ENCODE measurements around the gene PKN1.
A peak's percentile ranks its signal among the peaks of the same experiment; 100 is the strongest.

DNA sequence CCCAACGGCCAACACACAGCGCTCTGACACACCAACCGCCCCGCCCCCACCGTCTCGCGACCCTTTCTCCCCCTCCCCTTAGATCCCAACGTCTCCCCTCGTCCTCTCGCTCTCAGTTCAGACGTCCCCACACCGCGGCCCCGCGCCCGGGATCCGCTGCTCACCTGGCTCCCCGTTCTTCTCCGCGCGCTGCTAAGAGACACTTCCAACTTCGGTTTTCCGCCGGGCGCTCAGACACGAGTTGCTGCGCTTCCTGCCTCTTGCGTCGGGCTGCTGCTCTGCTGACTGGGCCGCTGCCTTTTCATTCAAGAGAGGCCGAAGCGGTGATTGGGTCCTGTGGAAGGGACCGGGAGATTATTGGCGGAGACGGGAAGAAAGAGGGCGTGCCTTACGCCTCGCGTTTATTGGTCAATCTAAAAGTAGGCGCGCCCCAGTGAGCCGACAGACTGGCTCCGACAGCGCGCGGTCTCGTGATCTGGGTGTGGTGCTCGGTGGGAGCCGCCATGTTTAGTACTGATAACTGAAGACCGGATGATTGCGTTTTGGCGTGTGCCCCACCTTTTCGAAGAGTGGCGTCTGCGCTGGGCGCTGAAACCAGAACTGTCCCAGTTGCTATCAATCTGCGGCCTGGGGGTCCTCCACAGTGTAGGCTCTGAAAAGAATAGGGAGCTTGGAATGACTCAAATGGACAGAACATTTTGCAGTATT, 13.8 kb upstream of the PKN1 start, which contains the start of gene DDX39A:
- TF ChIP-seq, protein P1, sequence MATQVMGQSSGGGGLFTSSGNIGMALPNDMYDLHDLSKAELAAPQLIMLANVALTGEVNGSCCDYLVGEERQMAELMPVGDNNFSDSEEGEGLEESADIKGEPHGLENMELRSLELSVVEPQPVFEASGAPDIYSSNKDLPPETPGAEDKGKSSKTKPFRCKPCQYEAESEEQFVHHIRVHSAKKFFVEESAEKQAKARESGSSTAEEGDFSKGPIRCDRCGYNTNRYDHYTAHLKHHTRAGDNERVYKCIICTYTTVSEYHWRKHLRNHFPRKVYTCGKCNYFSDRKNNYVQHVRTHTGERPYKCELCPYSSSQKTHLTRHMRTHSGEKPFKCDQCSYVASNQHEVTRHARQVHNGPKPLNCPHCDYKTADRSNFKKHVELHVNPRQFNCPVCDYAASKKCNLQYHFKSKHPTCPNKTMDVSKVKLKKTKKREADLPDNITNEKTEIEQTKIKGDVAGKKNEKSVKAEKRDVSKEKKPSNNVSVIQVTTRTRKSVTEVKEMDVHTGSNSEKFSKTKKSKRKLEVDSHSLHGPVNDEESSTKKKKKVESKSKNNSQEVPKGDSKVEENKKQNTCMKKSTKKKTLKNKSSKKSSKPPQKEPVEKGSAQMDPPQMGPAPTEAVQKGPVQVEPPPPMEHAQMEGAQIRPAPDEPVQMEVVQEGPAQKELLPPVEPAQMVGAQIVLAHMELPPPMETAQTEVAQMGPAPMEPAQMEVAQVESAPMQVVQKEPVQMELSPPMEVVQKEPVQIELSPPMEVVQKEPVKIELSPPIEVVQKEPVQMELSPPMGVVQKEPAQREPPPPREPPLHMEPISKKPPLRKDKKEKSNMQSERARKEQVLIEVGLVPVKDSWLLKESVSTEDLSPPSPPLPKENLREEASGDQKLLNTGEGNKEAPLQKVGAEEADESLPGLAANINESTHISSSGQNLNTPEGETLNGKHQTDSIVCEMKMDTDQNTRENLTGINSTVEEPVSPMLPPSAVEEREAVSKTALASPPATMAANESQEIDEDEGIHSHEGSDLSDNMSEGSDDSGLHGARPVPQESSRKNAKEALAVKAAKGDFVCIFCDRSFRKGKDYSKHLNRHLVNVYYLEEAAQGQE (IDR thresholded peaks at IDR 0.05), result no peak
- TF ChIP-seq, protein P2, sequence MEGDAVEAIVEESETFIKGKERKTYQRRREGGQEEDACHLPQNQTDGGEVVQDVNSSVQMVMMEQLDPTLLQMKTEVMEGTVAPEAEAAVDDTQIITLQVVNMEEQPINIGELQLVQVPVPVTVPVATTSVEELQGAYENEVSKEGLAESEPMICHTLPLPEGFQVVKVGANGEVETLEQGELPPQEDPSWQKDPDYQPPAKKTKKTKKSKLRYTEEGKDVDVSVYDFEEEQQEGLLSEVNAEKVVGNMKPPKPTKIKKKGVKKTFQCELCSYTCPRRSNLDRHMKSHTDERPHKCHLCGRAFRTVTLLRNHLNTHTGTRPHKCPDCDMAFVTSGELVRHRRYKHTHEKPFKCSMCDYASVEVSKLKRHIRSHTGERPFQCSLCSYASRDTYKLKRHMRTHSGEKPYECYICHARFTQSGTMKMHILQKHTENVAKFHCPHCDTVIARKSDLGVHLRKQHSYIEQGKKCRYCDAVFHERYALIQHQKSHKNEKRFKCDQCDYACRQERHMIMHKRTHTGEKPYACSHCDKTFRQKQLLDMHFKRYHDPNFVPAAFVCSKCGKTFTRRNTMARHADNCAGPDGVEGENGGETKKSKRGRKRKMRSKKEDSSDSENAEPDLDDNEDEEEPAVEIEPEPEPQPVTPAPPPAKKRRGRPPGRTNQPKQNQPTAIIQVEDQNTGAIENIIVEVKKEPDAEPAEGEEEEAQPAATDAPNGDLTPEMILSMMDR (IDR thresholded peaks at IDR 0.05; ENCODE audit: low read depth, low read length, missing input control), result no peak
- TF ChIP-seq TAF1 (conservative IDR thresholded peaks at IDR 0.05), result peak; percentile 93
- TF ChIP-seq, protein P3, sequence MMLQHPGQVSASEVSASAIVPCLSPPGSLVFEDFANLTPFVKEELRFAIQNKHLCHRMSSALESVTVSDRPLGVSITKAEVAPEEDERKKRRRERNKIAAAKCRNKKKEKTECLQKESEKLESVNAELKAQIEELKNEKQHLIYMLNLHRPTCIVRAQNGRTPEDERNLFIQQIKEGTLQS (IDR thresholded peaks at IDR 0.05), result no peak
- TF ChIP-seq HNF4A (conservative IDR thresholded peaks at IDR 0.05), result no peak
- TF ChIP-seq RAD21 (IDR thresholded peaks at IDR 0.05), result no peak
- no peak for TF ChIP-seq RXRA (IDR thresholded peaks at IDR 0.05)
- TF ChIP-seq, protein P4, sequence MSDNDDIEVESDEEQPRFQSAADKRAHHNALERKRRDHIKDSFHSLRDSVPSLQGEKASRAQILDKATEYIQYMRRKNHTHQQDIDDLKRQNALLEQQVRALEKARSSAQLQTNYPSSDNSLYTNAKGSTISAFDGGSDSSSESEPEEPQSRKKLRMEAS (IDR thresholded peaks at IDR 0.05), result peak; percentile 82
- no peak for TF ChIP-seq EGR1 (IDR thresholded peaks at IDR 0.05; ENCODE audit: low read depth in 2 of 2)
- TF ChIP-seq SP1 (IDR thresholded peaks at IDR 0.05), result peak; percentile 97
- TF ChIP-seq, protein P5, sequence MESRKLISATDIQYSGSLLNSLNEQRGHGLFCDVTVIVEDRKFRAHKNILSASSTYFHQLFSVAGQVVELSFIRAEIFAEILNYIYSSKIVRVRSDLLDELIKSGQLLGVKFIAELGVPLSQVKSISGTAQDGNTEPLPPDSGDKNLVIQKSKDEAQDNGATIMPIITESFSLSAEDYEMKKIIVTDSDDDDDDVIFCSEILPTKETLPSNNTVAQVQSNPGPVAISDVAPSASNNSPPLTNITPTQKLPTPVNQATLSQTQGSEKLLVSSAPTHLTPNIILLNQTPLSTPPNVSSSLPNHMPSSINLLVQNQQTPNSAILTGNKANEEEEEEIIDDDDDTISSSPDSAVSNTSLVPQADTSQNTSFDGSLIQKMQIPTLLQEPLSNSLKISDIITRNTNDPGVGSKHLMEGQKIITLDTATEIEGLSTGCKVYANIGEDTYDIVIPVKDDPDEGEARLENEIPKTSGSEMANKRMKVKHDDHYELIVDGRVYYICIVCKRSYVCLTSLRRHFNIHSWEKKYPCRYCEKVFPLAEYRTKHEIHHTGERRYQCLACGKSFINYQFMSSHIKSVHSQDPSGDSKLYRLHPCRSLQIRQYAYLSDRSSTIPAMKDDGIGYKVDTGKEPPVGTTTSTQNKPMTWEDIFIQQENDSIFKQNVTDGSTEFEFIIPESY (IDR thresholded peaks at IDR 0.05), result no peak
- peak; percentile 99 for TF ChIP-seq YY1 (IDR thresholded peaks at IDR 0.05)
- peak; percentile 17 to 86 for TF ChIP-seq GABPA (IDR thresholded peaks at IDR 0.05 in 1 of 2, conservative IDR thresholded peaks at IDR 0.05 in 1 of 2)
- TF ChIP-seq JUND (IDR thresholded peaks at IDR 0.05), result no peak

Data from liver (tissue), 3 donors.